Islet of Langerhans (tissue), 1 donor: ENCODE results near the gene RNASE11.
"Not testable (repeated sequence)": the region's sequence is repeated elsewhere in the genome, so short reads cannot be mapped to it uniquely, and the experiment has no call there.

Experiments used
- FAIRE-seq: peaks from one replicate; lab custom pipeline; 2011; peaks lifted over from hg19 to GRCh38; lab: Jason Lieb, UNC

RNASE11 gene

DNA sequence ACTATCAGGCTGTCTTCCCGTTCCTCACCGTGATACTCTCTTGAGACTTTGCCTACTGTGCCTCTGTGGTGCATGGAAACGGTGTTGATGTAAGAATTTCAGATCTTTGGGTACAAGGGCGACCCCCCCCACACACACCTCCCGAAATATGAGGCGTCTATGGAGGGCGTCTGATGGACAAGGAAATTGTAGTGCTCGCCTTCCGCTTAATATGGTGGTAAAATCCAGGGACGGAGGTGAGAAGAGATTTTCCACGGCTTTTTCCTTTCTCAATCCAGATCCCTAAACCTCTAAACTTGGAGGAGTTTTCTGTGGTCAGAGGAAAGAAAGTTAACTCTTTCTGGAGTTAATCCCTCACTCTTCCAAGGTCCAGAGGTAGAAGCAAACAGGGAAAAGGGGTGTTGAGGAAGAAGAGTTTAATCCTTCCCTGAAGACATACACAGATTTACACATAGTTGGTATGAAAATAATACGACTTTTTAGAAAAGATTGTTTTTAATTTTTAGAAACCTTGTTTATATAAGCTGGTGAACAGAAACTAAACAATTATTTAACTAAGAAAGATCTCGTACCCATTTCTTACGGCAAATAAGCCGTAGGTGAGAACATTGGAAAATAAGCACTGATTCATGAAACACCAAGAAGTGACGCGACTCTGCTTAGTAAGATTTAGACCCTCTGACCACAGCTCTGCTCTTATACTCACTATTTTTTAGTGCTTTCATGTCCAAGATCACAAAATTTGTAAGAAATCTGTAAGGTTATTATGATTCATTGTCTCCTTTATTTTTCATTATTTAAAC lies 26.4 kb upstream of the RNASE11 start:
- FAIRE-seq, result no peak

- FAIRE-seq, result peak; percentile 90
Observed at GRCh38 chr14:20613094-20614037, 25.6 kb upstream of the RNASE11 start.

- no peak for FAIRE-seq
Observed at GRCh38 chr14:20612403-20612802, 24.6 kb upstream of the RNASE11 start.

- no peak for FAIRE-seq
Observed at GRCh38 chr14:20611277-20611676, 23.5 kb upstream of the RNASE11 start.

GRCh38 chr14:20610002-20610765 lies 22.4 kb upstream of the RNASE11 start:
- no peak for FAIRE-seq

DNA sequence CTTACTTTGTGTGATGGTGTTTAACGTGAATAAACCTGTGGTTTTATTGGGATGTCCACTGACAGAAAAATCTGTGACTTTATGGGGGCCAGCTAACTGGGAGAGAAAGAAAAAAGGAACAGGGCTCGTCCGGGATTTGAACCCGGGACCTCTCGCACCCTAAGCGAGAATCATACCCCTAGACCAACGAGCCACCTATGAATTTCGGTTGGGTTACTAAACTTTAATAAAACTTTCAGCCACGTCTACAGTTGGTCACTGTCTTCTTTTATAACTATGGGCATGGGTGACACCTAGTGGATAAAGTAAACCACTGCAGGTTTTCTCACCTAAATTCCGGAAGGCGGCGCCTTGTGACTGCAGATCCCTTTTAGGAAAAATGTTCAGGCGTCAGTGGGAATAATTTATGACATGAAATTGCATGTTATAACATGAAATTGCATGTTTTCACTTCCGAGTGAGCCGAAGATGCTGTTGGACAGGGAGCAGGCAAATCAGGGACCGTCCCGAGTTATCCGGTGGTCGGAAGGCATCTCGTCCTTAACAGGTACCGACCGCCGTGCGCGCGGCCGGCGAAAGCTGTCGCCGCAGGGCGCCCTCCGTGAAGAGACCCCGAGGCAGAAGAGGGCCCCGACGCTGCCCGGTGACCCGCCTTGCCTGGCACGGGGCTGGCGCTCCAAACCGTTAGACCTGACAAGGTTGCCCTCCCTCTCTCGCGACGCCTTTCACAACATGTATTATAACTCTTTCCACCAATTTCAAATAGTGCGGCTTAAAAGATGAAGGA lies 21.6 kb upstream of the RNASE11 start:
- FAIRE-seq, result peak; percentile 33

- no peak for FAIRE-seq
Observed at GRCh38 chr14:20608383-20609110, 20.7 kb upstream of the RNASE11 start.

DNA sequence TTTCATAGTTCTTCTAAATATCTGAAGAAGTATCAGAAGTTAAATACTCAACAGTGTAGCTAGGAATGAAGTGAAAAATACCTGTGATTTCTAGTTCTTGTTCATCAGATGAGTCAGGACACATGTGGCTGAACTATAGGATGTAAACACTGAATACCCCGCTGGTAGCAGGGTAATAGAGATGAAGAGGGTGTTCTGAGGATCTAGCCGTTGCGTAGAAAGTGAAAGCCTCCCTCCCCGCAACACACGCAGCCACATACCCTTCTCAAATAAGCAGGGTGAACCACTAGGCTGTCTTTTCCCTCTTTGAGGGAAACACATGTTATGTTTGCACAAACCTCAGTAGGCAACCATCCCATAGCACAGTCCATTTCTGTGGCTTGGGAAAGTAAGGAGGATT lies 19.8 kb upstream of the RNASE11 start:
- no peak for FAIRE-seq

- FAIRE-seq, result no peak
Observed at GRCh38 chr14:20606902-20607242, 19.1 kb upstream of the RNASE11 start.

GRCh38 chr14:20606190-20606901 lies 18.5 kb upstream of the RNASE11 start:
- FAIRE-seq, result no peak

GRCh38 chr14:20603813-20604690 lies 16.3 kb upstream of the RNASE11 start:
- FAIRE-seq, result no peak

- no peak for FAIRE-seq
Observed at GRCh38 chr14:20602583-20602982, 14.8 kb upstream of the RNASE11 start.

DNA sequence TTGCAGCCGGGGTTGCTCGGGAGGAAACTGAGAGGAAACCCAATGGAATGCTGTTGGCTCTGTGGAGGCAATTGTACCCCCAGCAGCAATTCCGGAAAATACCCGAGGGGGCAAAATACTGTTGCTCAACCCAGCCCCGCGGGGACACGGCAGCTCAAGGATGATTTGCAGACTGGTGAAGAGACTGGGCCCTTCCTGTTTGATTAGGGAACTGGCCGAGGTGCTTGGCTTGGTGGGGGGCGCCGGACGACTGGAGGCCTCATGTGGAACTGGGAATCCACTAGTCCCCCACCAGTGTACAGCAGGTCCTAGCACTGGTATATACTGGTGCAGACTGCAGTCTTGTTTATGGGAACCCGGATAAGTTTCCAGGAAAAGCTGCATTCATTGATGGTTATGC lies 13.7 kb upstream of the RNASE11 start:
- no peak for FAIRE-seq

DNA sequence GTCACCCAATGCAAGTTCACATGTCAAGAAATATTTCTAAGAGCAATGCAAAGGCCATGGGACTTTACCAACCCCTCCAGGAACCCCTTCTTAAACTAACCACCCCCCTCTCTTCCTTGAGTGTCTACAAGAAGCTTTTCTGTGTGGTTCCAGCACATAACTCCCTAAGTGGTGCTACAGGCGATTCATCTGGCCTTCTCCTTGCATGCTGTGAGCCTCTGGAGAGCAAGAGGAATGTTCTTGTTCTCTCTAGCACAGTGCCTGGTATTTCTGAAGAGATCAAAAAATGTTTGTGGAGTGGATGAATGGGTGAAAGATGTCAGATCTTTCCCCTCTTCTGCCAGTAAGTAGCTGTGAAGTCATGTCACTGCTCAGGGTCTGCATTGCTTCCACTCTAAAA lies 9.3 kb upstream of the RNASE11 start:
- no peak for FAIRE-seq

- FAIRE-seq, result not testable (repeated sequence)
Observed at GRCh38 chr14:20595726-20596125, 7.9 kb upstream of the RNASE11 start.

GRCh38 chr14:20592574-20592973 lies 4.8 kb upstream of the RNASE11 start:
- FAIRE-seq, result no peak

GRCh38 chr14:20591235-20591634 lies 3.4 kb upstream of the RNASE11 start, which contains the start of gene RNASE12:
TSS of gene RNASE12 (minus strand) at chr14:20591376. CDS start at chr14:20590723, 653 bp downstream.
- no peak for FAIRE-seq

GRCh38 chr14:20583908-20584307 lies 3.9 kb downstream of the RNASE11 start:
- FAIRE-seq, result no peak

DNA sequence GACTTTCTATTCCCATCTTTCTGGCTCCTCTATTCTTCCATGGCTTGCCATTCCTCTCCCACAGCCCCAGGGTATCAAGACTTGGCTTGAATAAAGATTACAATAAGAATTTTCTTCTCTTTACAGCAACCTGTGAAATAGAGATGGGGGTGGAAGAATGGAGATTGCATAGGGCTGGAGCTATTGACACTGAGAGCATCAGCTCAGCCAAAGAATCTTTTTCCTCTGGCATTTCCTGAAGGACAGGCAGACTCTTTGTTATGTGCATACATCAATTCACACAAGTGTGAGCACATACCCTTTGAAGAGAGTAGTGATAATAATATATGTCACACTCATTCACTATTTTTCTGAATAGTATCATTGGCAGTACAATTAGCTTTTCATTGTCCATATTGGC lies 4.7 kb downstream of the RNASE11 start:
- FAIRE-seq, result no peak
